Measurements from ENCODE around the gene GRM8.
"Not testable (repeated sequence)": the region's sequence is repeated elsewhere in the genome, so short reads cannot be mapped to it uniquely, and the experiment has no call there.

GRM8 gene

GRCh38 chr7:127029823-127030222, 222.9 kb downstream of the GRM8 start:
- DNase-seq (ENCODE audit: low spot score), result no peak

GRCh38 chr7:127021857-127022256, 230.9 kb downstream of the GRM8 start:
- no peak for DNase-seq (ENCODE audit: low spot score)

DNA sequence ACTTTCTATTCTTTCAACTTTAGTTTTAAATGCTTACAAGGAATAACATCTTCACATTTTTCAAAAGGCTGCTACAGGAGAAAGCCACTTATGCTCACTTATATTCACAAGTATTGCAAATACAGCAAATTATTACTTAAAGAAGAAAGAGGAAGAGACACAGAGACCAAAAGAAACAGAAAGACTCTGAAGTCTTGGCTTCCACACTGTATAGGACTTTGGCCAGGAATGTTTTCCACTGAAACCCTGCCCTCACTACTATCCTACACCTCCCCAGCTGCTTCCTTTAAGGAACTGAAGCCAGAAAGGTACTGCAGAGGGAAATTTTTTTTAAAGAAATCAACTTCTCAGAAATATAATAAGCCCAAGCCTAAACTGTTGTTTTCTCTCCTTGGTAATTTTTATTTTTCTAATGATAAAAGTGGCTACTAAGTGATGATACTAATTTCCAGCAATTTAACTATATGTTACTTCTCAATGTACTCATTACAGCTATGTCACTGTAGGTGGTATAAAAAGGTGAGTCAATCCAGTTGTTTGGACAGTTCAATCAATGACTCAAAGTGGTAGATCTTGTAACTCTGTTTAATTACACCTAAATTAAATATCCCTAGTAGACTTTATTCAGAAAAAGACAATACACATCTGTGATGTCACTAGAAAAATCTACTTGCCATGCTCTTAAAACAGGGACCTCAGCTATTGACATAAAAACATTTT, 231.6 kb downstream of the GRM8 start:
- DNase-seq (ENCODE audit: low spot score), result no peak

- no peak for DNase-seq (ENCODE audit: low spot score)
These were observed 233.9 kb downstream of the GRM8 start for GRCh38 chr7:127018889-127019288.

DNA sequence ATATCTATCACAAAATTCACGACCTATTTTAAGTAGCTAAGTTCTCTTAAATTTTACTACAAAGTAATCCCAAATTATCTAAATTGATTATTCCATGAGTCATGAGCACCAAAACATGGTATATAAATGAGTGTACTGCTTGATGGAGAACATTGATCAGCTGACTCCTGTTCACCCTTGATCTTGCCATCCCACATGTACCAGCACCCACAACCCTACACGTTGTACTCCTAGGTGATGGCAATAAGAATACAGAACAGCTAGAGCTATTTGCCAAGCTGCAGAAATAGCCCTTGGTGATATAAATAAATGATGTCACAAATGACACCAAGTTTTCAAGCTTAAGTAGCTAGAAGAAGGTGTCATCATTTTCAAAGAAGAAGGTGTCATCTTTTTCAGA, 235.5 kb downstream of the GRM8 start:
- DNase-seq (ENCODE audit: low spot score), result no peak

DNA sequence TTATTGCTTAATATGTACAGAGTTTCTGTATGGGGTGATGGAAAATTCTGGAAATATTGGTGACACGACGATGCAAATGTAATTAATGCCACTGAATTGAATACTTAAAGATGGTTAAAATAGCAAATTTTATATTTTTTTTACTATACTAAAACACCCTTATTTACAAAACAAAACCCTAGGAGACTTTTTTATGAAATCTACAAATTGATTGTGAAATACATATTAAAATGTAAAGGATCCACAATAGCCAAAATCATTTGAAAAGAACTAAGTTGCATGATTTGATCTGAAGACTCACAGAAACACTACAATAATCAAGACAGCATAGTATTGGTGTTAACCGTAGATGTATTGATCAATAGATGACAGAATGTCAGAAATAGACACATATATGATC, 252.0 kb downstream of the GRM8 start:
- DNase-seq (ENCODE audit: low spot score), result no peak

DNA sequence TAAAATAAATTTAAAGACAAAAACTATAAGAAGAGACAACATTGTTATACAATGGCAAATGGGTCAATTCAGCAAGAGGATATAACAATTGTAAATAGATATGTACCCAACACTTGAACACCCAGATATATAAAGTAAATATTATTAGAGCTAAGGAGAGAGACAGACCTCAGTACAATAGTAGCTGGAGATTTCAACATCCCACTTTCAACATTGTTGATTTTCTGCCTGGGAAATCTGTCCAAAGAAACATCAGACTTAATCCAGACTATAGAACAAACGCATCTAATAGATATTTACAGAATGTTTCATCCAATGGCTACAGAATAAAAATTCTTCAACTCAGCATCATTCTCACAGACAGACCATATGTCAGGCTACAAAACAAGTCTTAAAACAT, 256.1 kb downstream of the GRM8 start:
- no peak for DNase-seq (ENCODE audit: low spot score)

DNA sequence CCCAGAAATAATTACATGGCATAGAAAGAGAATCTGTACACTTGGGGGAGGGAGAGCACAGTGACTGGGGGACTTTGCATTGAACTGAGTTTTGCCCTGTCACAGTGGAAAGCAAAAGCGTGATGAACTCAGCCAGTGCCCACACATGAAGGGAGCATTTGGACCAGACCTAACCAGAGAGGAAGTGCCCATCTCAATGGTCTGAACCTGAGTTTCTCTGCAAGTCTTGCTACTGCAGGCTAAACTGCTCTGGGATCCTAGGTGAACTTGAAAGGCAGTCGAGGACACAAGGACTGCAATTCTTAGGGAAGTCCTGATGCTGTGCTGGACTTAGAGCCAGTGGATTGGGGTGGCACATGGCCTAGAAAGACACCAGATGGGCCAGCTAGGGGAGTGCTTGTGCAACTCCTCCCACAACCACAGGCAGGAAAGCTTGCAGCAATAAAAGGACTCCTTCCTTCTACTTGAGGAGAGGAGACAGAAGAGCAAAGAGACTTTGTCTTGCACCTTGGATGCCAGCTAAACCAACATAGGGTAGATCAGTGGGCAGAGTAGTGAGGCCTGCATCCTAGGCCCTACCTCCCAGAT, 259.0 kb downstream of the GRM8 start:
- DNase-seq (ENCODE audit: low spot score), result no peak

GRCh38 chr7:126988022-126988421, 264.7 kb downstream of the GRM8 start:
- DNase-seq (ENCODE audit: low spot score), result no peak

GRCh38 chr7:126979722-126980121, 273.0 kb downstream of the GRM8 start:
- DNase-seq (ENCODE audit: low spot score), result no peak

DNA sequence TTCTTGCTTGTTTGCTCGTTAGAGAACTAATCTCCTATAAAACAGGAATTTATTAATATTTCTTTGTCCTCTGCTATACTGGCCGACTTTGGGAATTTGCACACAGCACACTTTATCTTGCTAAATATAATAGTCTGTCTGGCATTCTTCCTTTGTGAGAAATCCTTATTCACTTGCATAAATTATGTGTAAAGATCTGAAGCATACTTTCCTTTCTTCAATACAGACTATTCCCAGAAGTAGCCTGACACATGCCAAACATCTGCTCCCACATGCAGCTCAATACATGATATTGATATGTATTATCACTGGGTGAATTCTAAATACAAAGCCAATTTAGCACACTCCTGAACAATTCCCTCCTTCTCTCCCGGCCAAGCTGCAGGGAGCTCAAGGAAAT, 273.9 kb downstream of the GRM8 start:
- no peak for DNase-seq (ENCODE audit: low spot score)

DNA sequence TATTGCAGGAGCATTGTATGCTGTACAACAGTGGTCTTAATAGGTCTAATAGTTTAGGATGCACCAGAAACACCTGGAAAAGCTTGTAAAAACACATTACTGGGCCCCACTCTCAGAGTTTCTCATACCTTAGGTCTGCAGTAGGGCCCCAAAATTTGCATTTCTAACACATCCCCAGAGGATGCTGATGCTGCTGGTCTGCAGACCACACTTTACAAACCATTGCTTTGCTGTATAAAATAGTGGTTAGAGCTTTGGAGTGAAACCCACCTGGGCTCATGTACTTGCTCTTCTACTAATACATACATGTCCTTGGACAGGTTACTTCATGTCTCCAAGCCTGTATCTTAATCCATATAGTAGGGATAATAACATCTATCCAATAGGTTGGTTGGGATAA, 279.7 kb downstream of the GRM8 start:
- DNase-seq (ENCODE audit: low spot score), result no peak

DNA sequence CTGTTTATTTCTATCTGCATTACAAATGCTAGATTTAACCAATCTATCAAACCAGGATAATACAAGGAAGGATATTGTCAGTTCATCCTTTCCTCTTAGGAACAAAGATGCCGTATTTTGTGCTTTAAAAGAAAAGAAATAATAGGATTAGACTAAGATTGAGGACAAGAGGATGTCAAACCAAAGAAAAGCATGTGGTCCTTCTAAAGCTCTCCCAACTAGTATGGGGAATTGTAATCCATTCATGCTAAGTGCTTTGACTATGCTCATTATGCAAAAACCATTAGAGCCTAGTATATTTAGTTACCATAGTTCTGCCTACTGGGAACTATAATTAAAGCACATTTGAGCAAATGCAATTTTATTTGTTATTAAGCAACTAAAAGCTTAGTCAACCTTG, 280.2 kb downstream of the GRM8 start:
- DNase-seq (ENCODE audit: low spot score), result no peak

DNA sequence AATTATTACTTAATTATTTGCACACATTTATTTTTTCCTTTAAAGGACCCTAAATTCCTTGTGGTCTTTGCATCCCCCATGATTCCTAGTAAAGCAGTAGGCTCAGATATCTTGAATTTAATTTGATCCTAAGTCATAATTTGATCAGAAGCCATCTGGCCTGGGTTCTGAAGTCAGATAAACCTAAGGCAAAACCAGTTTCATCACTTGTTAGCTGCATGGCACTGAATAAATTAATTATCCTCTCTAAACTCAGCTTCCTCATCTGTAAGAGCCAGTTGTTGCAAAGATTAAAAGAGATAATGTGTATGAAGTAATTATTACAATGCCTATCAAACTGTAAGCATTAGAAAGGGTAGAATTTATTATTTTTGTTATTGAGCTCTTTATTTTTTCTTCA, 293.1 kb downstream of the GRM8 start:
- no peak for DNase-seq (ENCODE audit: low spot score)

DNA sequence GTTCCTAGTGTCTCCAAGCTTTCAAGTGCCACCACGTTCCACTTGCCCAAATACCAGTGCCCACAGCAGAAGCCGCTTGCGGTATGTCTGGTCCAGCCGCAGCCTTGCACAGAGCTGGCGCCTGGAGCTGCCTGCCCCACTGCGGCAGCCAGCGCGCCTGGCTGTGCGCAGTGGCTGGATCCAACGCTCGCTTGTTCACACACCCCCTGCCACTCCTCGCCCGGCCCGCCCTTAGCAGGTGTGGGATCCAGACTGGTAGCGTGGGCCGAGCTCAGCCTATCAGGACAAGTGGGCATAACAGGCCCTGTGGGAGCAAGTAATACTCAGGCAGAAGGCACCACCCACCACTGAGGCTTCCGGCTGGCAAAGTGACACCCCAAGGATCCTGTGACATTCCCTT, 294.4 kb downstream of the GRM8 start:
- no peak for DNase-seq (ENCODE audit: low spot score)

DNA sequence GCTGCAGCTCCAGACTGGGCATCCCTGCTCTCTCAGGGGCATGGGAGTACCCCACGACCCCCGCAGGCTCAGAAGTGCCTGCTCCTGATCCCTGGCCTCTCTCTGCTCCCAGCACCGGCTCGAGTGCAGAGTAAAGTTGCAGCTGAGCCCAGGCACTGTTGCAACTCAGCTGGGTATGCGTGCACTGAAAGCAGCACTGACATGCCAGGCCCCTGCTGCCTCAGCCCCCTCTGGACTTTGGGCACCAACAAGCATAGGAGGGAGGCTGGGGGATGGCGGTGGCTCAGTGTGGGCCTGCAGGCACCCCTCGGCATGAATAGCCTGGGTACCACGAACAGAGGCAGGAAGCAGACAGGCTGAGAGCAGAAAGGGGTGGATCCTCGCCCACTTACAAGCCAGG, 295.3 kb downstream of the GRM8 start:
- no peak for DNase-seq (ENCODE audit: low spot score)

- no peak for DNase-seq (ENCODE audit: low spot score)
These were observed 299.3 kb downstream of the GRM8 start for GRCh38 chr7:126953461-126953860.

DNA sequence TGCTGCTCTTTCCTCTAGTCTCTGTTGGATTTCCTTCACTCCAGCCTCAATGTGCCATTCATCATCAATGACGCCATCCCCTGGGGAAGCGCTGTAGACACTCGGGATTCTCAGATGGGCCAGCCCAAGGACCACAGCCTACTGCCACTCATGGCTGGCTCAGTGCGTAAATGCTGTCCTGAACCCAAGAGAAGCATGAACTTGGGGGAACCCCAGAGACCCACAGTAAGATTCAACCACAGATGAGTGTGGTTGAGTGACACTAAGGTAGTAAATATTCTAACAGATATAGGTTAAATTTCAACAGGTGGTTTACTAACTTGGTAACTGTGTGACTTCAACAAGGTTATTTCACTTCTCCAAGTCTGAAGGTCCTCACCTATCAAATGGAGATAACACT, 304.1 kb downstream of the GRM8 start:
- no peak for DNase-seq (ENCODE audit: low spot score)

DNA sequence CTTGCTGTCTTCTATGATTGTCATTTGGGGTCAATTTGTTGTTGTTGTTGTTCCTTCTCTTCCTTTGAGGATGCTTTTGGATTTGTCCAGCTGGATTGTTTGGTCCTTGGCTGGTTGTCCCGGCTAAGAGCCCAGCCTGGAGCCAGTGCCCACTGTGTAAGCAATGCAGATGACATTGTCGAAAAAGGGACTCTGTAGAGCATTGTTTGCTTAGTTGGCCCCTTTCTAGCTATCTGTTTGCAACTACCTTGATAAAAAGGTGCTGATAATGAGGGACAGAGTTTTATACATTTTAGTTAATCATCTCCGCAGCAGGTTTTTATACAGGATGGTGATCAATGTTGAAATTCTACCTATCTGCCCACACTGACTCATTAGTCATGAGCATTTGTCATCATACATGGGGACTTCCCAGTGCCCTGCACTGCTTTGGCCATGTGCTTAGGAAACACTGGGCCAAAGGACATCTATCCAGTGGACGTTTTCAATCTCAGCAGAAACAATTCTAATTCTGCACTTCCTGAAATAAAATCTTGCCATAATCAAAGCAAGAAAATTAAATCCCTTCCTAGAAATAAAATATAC, 311.9 kb downstream of the GRM8 start:
- DNase-seq (ENCODE audit: low spot score), result no peak

DNA sequence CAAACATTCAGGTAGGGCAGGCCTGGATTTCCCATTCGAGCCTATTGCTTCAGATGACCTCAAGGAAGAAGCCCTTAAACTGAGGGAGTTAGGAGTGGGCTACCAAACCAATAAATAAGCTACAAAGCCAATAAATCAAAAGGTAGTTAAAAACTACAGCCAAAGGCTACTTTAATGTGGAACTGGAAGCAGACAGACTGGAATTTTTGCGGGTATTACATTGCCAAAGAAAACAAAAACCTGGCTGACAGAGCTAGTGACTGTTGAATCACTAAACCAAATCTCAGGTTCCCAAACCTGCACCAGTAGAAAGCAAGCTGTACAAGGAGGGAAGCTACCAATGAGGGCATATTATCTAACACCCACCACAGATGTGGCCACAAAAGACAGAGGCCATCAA, 315.6 kb downstream of the GRM8 start:
- DNase-seq (ENCODE audit: low spot score), result no peak

DNA sequence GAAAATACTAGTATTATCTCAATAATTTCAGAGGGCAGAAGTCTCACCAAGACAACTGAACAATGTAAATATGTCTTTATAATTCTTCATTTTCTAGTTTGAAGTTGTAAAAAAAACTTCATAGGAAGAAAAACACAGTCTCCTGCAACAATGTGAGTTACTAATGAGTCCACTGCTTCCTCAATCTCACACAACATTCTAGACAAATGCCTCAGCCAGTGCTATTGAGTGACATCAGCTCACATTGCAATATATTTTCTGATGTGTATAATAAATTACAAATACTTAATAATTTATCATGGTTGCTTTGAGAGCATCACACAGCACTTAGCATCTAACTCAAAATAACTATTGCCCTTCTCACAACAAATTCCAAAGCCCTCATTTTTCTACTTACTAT, 321.2 kb downstream of the GRM8 start:
- no peak for DNase-seq (ENCODE audit: low spot score)

- DNase-seq (ENCODE audit: low spot score), result no peak
These were observed 322.6 kb downstream of the GRM8 start for GRCh38 chr7:126930166-126930565.

GRCh38 chr7:126924477-126924876, 328.3 kb downstream of the GRM8 start:
- no peak for DNase-seq (ENCODE audit: low spot score)

DNA sequence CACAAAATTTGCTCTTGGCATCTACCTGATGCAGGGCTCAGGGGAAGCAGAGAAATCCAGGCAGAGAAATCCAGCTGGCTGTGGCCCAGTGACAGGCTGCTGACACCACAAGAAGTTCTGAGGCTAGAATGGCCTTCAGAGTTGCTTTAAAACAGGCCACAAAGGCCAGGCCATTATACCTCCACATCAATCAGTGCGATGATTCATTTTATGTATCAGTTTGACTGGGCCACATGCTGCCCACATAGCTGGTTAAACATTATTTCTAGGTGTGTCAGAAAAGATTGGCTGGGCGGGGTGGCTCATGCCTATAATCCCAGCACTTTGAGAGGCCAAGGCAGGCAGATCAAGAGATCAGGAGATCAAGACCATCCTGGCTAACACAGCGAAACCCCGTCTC, 341.1 kb downstream of the GRM8 start:
- DNase-seq (ENCODE audit: low spot score), result not testable (repeated sequence)

Data from globus pallidus (tissue), 1 donor.